Neural progenitor cell (in vitro differentiated cells): ENCODE measurements around the gene SMURF1. TPM values are rescaled to one million over a fixed set of nuclear protein-coding genes. Genes with fewer than 3 reads are reported as not detected.

ENCODE experiments used
- DNase-seq: peaks from one replicate; pipeline ENCODE4 v3.0.0-alpha.2; 2016; ENCODE audit warnings: low spot score
- H2AFZ ChIP-seq: fragments of 200-600 bp; sonication (generic); replicated peaks from 2 replicates; pipeline ENCODE4 v1.6.1; 2016; ENCODE audit warnings: antibody characterized with exemption
- H3F3A ChIP-seq: fragments of 200-600 bp; sonication (generic); 2 replicates; pipeline ENCODE4 v1.6.1; 2016; ENCODE audit warnings: antibody characterized with exemption, low read depth
- H3K27ac ChIP-seq: fragments of 200-600 bp; sonication (generic); 2 replicates; pipeline ENCODE4 v1.5.1; 2016; ENCODE audit warnings: mild to moderate bottlenecking
- H3K27me3 ChIP-seq: fragments of 200-600 bp; sonication (generic); 2 replicates; pipeline ENCODE4 v1.6.1; 2016; ENCODE audit warnings: mild to moderate bottlenecking, moderate library complexity
- H3K36me3 ChIP-seq: fragments of 200-600 bp; sonication (generic); 2 replicates; pipeline ENCODE4 v1.5.1; 2016
- H3K4me1 ChIP-seq: fragments of 200-600 bp; sonication (generic); 2 replicates; pipeline ENCODE4 v1.6.1; 2016; ENCODE audit warnings: mixed run types
- H3K4me2 ChIP-seq: fragments of 200-600 bp; sonication (generic); 2 replicates; pipeline ENCODE4 v1.6.1; 2016
- H3K4me3 ChIP-seq: fragments of 200-600 bp; sonication (generic); 2 replicates; pipeline ENCODE4 v1.5.1; 2016
- H3K79me2 ChIP-seq: fragments of 200-600 bp; sonication (generic); 2 replicates; pipeline ENCODE4 v1.6.1; 2016; ENCODE audit warnings: low read depth
- H3K9ac ChIP-seq: fragments of 200-600 bp; sonication (generic); 2 replicates; pipeline ENCODE4 v1.6.1; 2016
- H3K9me3 ChIP-seq: fragments of 200-600 bp; sonication (generic); 2 replicates; pipeline ENCODE4 v1.5.1; 2016; ENCODE audit warnings: low read depth
- H4K20me1 ChIP-seq: fragments of 200-600 bp; sonication (generic); 2 replicates; pipeline ENCODE4 v1.6.1; 2016; ENCODE audit warnings: low read depth
- H3K27ac Mint-ChIP-seq: 3 replicates; pipeline ENCODE4 v1.8.0; 2021; ENCODE audit warnings: mixed read lengths
- H3K27me3 Mint-ChIP-seq: 2 replicates; pipeline ENCODE4 v1.8.0; 2022; ENCODE audit warnings: low read depth, mild to moderate bottlenecking, inconsistent platforms, moderate library complexity, mixed read lengths; ENCODE audit not compliant: insufficient read depth
- H3K36me3 Mint-ChIP-seq: 3 replicates; pipeline ENCODE4 v1.8.0; 2021; ENCODE audit warnings: mixed read lengths
- H3K4me1 Mint-ChIP-seq: 3 replicates; pipeline ENCODE4 v1.8.0; 2021; ENCODE audit warnings: mixed read lengths
- H3K4me3 Mint-ChIP-seq: 3 replicates; pipeline ENCODE4 v1.8.0; 2021; ENCODE audit warnings: mild to moderate bottlenecking, moderate library complexity, mixed read lengths
- H3K9me3 Mint-ChIP-seq: 3 replicates; pipeline ENCODE4 v1.8.0; 2020; ENCODE audit warnings: mixed read lengths
- EZH2 ChIP-seq: fragments of 200-600 bp; sonication (generic); IDR thresholded peaks from 2 replicates; pipeline ENCODE4 v1.6.1; 2017; ENCODE audit warnings: antibody characterized with exemption, mild to moderate bottlenecking, moderate library complexity
- EZH2phosphoT487 ChIP-seq: fragments of 200-600 bp; sonication (generic); IDR thresholded peaks from 2 replicates; pipeline ENCODE4 v1.6.1; 2017; ENCODE audit warnings: antibody characterized with exemption
- total RNA-seq: library from RNA; depleted of rRNA; stranded (reverse); fragments of >200 nt; gene quantifications from 2 replicates; pipeline ENCODE4 v1.2.3, GENCODE V29; 2015; ENCODE audit warnings: low replicate concordance
- TF ChIP-seq, protein P1 (sequence below): fragments of 200-600 bp; sonication (generic); IDR thresholded peaks from 2 replicates; pipeline ENCODE4 v1.5.1; 2017; ENCODE audit warnings: antibody characterized with exemption, mild to moderate bottlenecking

The SMURF1 gene
- total RNA-seq, 1 donor from 2014 or later, result 31.0 TPM

DNA sequence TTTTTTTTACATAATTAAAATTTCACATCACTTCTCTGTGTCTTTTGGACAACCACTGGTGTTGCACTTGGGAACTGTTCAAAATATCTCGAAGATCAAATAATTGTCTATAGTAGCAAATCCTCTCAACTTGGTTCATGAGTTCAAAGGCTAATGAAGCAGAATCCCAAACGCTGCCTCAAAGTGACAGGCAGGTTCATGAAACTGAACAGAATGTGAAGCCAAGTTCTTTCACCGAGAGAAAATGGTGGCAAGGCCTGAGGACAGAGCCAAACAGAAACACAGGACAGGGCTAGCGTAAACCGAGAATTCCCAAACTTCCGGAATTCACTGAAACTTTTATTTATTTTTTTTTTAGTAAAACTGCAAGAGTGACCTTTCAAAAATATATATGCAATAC, 21.1 kb downstream of the SMURF1 start:
- H3K27me3 Mint-ChIP-seq, result no peaks in the 10 kb centered on the region
- TF ChIP-seq EZH2phosphoT487 (no peak), EZH2 (no peak)
- TF ChIP-seq, protein P1, sequence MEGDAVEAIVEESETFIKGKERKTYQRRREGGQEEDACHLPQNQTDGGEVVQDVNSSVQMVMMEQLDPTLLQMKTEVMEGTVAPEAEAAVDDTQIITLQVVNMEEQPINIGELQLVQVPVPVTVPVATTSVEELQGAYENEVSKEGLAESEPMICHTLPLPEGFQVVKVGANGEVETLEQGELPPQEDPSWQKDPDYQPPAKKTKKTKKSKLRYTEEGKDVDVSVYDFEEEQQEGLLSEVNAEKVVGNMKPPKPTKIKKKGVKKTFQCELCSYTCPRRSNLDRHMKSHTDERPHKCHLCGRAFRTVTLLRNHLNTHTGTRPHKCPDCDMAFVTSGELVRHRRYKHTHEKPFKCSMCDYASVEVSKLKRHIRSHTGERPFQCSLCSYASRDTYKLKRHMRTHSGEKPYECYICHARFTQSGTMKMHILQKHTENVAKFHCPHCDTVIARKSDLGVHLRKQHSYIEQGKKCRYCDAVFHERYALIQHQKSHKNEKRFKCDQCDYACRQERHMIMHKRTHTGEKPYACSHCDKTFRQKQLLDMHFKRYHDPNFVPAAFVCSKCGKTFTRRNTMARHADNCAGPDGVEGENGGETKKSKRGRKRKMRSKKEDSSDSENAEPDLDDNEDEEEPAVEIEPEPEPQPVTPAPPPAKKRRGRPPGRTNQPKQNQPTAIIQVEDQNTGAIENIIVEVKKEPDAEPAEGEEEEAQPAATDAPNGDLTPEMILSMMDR, result no peak
- Histone ChIP-seq H3K36me3 (no peaks in the 10 kb centered on the region), H3K9ac (no peak overlapping the region), H3K27me3 (no peaks in the 10 kb centered on the region), H3K4me1 (peaks cover 20% of the 10 kb centered on the region), H3F3A (peaks cover 18% of the 10 kb centered on the region), H3K27ac (no peak overlapping the region), H3K79me2 (peaks cover 96% of the 10 kb centered on the region), H3K4me3 (no peak overlapping the region), H3K9me3 (no peaks in the 10 kb centered on the region), H2AFZ (no peak overlapping the region), H3K4me2 (no peak overlapping the region), H4K20me1 (peaks cover 29% of the 10 kb centered on the region)
- no peak overlapping the region for H3K4me3 Mint-ChIP-seq
- H3K27ac Mint-ChIP-seq, result no peak overlapping the region
- H3K36me3 Mint-ChIP-seq, result peaks cover 25% of the 10 kb centered on the region
- peaks cover 14% of the 10 kb centered on the region for H3K9me3 Mint-ChIP-seq
- no peak for DNase-seq
- H3K4me1 Mint-ChIP-seq, result no peaks in the 10 kb centered on the region

DNA sequence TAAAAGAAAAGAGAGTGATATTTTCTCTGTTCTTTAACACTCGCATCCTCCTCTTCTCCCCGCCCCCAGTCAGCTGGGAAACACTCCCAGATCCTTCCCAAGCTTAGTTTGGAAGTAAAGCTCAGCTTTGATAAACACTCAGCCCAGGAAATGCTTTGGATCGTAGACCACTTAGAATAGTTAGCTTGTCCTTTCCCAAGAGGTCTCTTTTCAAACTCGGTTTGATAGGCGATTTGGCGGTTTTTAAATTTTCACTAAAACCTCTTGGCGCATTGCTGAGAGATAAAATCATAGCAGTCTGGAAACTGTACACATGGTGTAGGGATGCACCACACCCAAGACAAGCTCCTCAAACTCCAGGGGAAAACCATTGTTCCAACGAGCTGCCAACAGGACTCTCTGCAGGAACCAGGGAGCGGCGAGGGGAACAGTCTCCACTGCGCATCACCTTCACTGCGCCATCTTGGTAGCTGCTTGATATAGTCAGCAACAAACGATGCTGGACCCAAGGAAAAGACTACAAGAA, 22.3 kb downstream of the SMURF1 start:
- Histone ChIP-seq H3K4me3 (no peak overlapping the region), H3K9ac (no peak overlapping the region)

DNA sequence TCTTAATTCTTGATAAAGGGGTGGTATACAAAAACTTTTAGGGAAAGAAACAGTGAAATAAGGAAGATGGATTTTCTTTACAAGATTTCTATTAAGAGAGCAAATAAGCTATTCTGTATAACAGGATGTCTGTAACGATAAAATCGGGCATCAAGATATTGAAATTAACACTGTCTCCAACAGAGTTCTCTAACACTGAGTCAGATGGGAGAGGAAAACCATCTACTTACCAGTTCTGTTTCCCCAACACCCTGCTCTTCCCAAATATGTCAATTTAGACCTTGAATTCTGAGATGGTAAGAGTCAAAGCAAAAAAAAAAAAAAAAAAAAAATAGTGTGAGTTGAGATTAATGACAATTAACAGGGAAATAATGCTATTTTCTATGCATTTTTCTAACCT, 23.0 kb downstream of the SMURF1 start:
- no peaks in the 10 kb centered on the region for H3K27me3 Mint-ChIP-seq
- no peaks in the 10 kb centered on the region for H3K4me1 Mint-ChIP-seq
- H3K4me2 ChIP-seq, result no peak overlapping the region
- H3K4me1 ChIP-seq, result peaks cover 15% of the 10 kb centered on the region
- DNase-seq, result no peak
- peaks cover 35% of the 10 kb centered on the region for H3K36me3 Mint-ChIP-seq
- H3K9me3 ChIP-seq, result no peaks in the 10 kb centered on the region
- H3K4me3 Mint-ChIP-seq, result no peak overlapping the region
- H2AFZ ChIP-seq, result no peak overlapping the region
- H3K27ac ChIP-seq, result no peak overlapping the region
- H3K9me3 Mint-ChIP-seq, result peaks cover 25% of the 10 kb centered on the region
- H3K36me3 ChIP-seq, result no peaks in the 10 kb centered on the region
- no peak overlapping the region for H3K4me3 ChIP-seq
- H3F3A ChIP-seq, result peaks cover 9% of the 10 kb centered on the region
- H3K79me2 ChIP-seq, result peaks cover 96% of the 10 kb centered on the region
- H3K27ac Mint-ChIP-seq, result no peak overlapping the region
- TF ChIP-seq EZH2phosphoT487 (no peak), EZH2 (no peak)
- TF ChIP-seq, protein P1, result no peak
- no peak overlapping the region for H3K9ac ChIP-seq
- peaks cover 22% of the 10 kb centered on the region for H4K20me1 ChIP-seq
- no peaks in the 10 kb centered on the region for H3K27me3 ChIP-seq

More for the DNA sequence above, 22.3 kb downstream of the SMURF1 start:
- TF ChIP-seq EZH2phosphoT487, result no peak
- TF ChIP-seq EZH2, result no peak
- TF ChIP-seq, protein P1, result no peak
- Mint-ChIP-seq H3K4me1 (no peaks in the 10 kb centered on the region), H3K36me3 (peaks cover 31% of the 10 kb centered on the region), H3K27me3 (no peaks in the 10 kb centered on the region), H3K27ac (no peak overlapping the region), H3K9me3 (peaks cover 18% of the 10 kb centered on the region), H3K4me3 (no peak overlapping the region)
- H3K79me2 ChIP-seq, result peaks cover 96% of the 10 kb centered on the region
- peaks cover 23% of the 10 kb centered on the region for H4K20me1 ChIP-seq
- H3K36me3 ChIP-seq, result no peaks in the 10 kb centered on the region
- no peaks in the 10 kb centered on the region for H3K9me3 ChIP-seq
- no peak overlapping the region for H2AFZ ChIP-seq
- no peak for DNase-seq
- H3K27ac ChIP-seq, result no peak overlapping the region
- H3K27me3 ChIP-seq, result no peaks in the 10 kb centered on the region
- H3F3A ChIP-seq, result peaks cover 12% of the 10 kb centered on the region
- no peak overlapping the region for H3K4me2 ChIP-seq
- peaks cover 16% of the 10 kb centered on the region for H3K4me1 ChIP-seq
